HG02840 (cell line): ENCODE data around the gene AQP2.

Experiments used
- ATAC-seq: cut with Tn5 transposase; IDR thresholded peaks from one replicate; pipeline ENCODE4 v1.9.1; 2021; ENCODE audit warnings: mild to moderate bottlenecking, moderate library complexity, moderate number of reproducible peaks; ENCODE audit not compliant: unreplicated experiment, low FRiP score

Gene AQP2

GRCh38 chr12:49920241-49920914 lies 30.2 kb upstream of the AQP2 start:
- ATAC-seq = no peak

GRCh38 chr12:49920915-49921286 lies 29.6 kb upstream of the AQP2 start:
- ATAC-seq = no peak

- no peak for ATAC-seq
Observed at GRCh38 chr12:49921299-49921698, 29.2 kb upstream of the AQP2 start.

- ATAC-seq = no peak
Observed at GRCh38 chr12:49921936-49922335, 28.6 kb upstream of the AQP2 start.

- no peak for ATAC-seq
Observed at GRCh38 chr12:49922349-49923034, 28.0 kb upstream of the AQP2 start.

- no peak for ATAC-seq
Observed at GRCh38 chr12:49923035-49923644, 27.4 kb upstream of the AQP2 start.

- ATAC-seq = no peak
Observed at GRCh38 chr12:49923880-49924556, 26.5 kb upstream of the AQP2 start.

- no peak for ATAC-seq
Observed at GRCh38 chr12:49924628-49925246, 25.8 kb upstream of the AQP2 start.

- ATAC-seq = no peak
Observed at GRCh38 chr12:49925433-49926204, 24.9 kb upstream of the AQP2 start.

- no peak for ATAC-seq
Observed at GRCh38 chr12:49928471-49928870, 22.1 kb upstream of the AQP2 start.

- no peak for ATAC-seq
Observed at GRCh38 chr12:49929581-49929980, 21.0 kb upstream of the AQP2 start.

- no peak for ATAC-seq
Observed at GRCh38 chr12:49930515-49931288, 19.8 kb upstream of the AQP2 start.

GRCh38 chr12:49932023-49932422 lies 18.5 kb upstream of the AQP2 start:
- ATAC-seq = no peak

GRCh38 chr12:49932533-49933130 lies 17.9 kb upstream of the AQP2 start:
- ATAC-seq = no peak

- ATAC-seq = no peak
Observed at GRCh38 chr12:49933796-49934195, 16.7 kb upstream of the AQP2 start.

GRCh38 chr12:49934505-49934904 lies 16.0 kb upstream of the AQP2 start:
- ATAC-seq = no peak

GRCh38 chr12:49936925-49937324 lies 13.6 kb upstream of the AQP2 start:
- no peak for ATAC-seq

GRCh38 chr12:49937639-49938300 lies 12.8 kb upstream of the AQP2 start:
- no peak for ATAC-seq
